Limb (tissue), 2 donors: ENCODE results near the gene HAGH.

Source experiments
- DNase-seq, 2 donors: peaks; one replicate each; pipeline ENCODE4 v3.0.0-alpha.2; 2016; ENCODE audit errors: extremely low spot score in 2 of 2

Gene HAGH

GRCh38 chr16:1763521-1764511 lies 62.8 kb downstream of the HAGH start:
- DNase-seq = peak in 1 of 2 donors; percentile 74

- no peak for DNase-seq
These were observed 63.6 kb downstream of the HAGH start for GRCh38 chr16:1762879-1763520.

- peak in 1 of 2 donors; percentile 19 for DNase-seq
These were observed 64.3 kb downstream of the HAGH start for GRCh38 chr16:1762196-1762878.

- DNase-seq = peak in 1 of 2 donors; percentile 22
These were observed 64.9 kb downstream of the HAGH start for GRCh38 chr16:1761751-1762150.

GRCh38 chr16:1760911-1761310 lies 65.7 kb downstream of the HAGH start:
- DNase-seq = no peak

GRCh38 chr16:1759511-1759910 lies 67.1 kb downstream of the HAGH start:
- DNase-seq = no peak

GRCh38 chr16:1758923-1759322 lies 67.7 kb downstream of the HAGH start:
- DNase-seq = no peak

- no peak for DNase-seq
These were observed 68.7 kb downstream of the HAGH start for GRCh38 chr16:1757714-1758461.
